Renal cortex interstitium (tissue), 3 donors: ENCODE data around the gene KLHL2. TPM values are rescaled to one million over a fixed set of nuclear protein-coding genes. Genes with fewer than 3 reads are reported as not detected.

Experiments
- polyA plus RNA-seq, 3 donors: library from polyadenylated mRNA; unstranded; fragments of 120-200 nt; gene quantifications; one replicate each; pipeline ENCODE4 v1.2.1, GENCODE V29; 2013; ENCODE audit not compliant: insufficient read length in 3 of 3

Gene KLHL2
- polyA plus RNA-seq, 3 donors, result 17.9 to 22.8 (median 22.3) TPM

Other genes starting within 250 kb of the KLHL2 start
- gene TRIM61, start 229.9 kb upstream of the KLHL2 start, polyA plus RNA-seq, result 1 to 10 TPM; 2.8 to 3.9 (median 2.9) TPM
- gene TRIM60, start 175.6 kb upstream of the KLHL2 start, polyA plus RNA-seq, result under 1 TPM in 1 of 3 donors, not detected in 2; 0.09 TPM
- under 1 TPM in 2 of 3 donors, not detected in 1; 0.06 to 0.11 TPM for gene TRIM75, start 153.7 kb upstream of the KLHL2 start, polyA plus RNA-seq
- gene TMEM192, start 94.7 kb upstream of the KLHL2 start, polyA plus RNA-seq, result 10 to 100 TPM; 30.4 to 36.7 (median 33.3) TPM
- gene MSMO1, start 120.1 kb downstream of the KLHL2 start, polyA plus RNA-seq, result 10 to 100 TPM; 64.2 to 80.4 (median 80.3) TPM
- 100 to 1,000 TPM in 2 of 3 donors, 10 to 100 TPM in 1; 99.2 to 155 (median 122) TPM for gene CPE, start 171.4 kb downstream of the KLHL2 start, polyA plus RNA-seq